HepG2 (cell line): Measurements from ENCODE around the gene SULT1B1.

Experiments used
- CEBPB ChIP-seq: IDR thresholded peaks from 2 replicates; pipeline ENCODE4 v1.6.1; 2011; ENCODE audit warnings: low read depth, low read length, improper control_type of control experiment, borderline replicate concordance
- IRF2 ChIP-seq: IDR thresholded peaks from 2 replicates; pipeline ENCODE4 v1.6.1; 2018; ENCODE audit warnings: missing genetic modification reagents, missing compliant biosample characterization
- NFE2L2 ChIP-seq: fragments of 150-350 bp; IDR thresholded peaks from 2 replicates; pipeline ENCODE4 v1.6.1; 2014; ENCODE audit warnings: low read length
- RFX5 ChIP-seq: IDR thresholded peaks from 2 replicates; pipeline ENCODE4 v1.6.1; 2011; ENCODE audit warnings: low read depth, low read length, improper control_type of control experiment
- U2AF1 ChIP-seq: fragments of 200-400 bp; formaldehyde crosslinking; optimal IDR thresholded peaks from 2 replicates; pipeline ENCODE3; 2017; ENCODE audit warnings: mild to moderate bottlenecking, low read depth, low read length
- ZNF138 ChIP-seq: sonication (generic); formaldehyde crosslinking; IDR thresholded peaks from 2 replicates; pipeline ENCODE4 v1.5.0; 2020; ENCODE audit warnings: mild to moderate bottlenecking, low read depth, missing genetic modification reagents
- ZNF232 ChIP-seq: sonication (generic); formaldehyde crosslinking; IDR thresholded peaks from 2 replicates; pipeline ENCODE4 v1.4.0; 2020; ENCODE audit warnings: missing genetic modification reagents, borderline replicate concordance
- ZNF292 ChIP-seq: sonication (generic); formaldehyde crosslinking; IDR thresholded peaks from 2 replicates; pipeline ENCODE4 v1.8.1; 2022; ENCODE audit warnings: mild to moderate bottlenecking, low read depth, missing genetic modification reagents, borderline replicate concordance
- TF ChIP-seq, protein P1 (sequence below): sonication (generic); formaldehyde crosslinking; conservative IDR thresholded peaks from 2 replicates; pipeline ENCODE4 v1.8.1; 2023; ENCODE audit warnings: missing genetic modification reagents
- TF ChIP-seq, protein P2 (sequence below): sonication (generic); formaldehyde crosslinking; IDR thresholded peaks from 2 replicates; pipeline ENCODE4 v1.5.0; 2020; ENCODE audit warnings: mild to moderate bottlenecking, missing genetic modification reagents, moderate library complexity

DNA sequence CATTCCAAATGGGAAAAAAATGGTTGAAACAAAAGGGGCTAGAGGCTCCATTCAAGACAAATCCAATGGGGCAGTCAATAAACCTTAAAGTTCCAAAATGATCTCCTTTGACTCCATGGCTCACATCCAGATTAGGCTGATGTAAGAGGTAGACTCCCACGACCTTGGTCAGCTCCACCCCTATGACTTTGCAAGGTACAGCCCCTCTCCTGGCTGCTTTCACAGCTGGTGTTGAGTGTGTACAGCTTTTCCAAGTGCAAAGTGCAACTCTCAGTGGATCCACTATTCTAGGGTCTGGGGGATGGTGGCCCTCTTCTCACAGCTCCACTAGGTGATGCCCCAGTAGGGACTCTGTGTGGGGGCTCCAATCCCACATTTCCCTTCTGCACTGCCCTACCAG is 21.5 kb downstream of the SULT1B1 start:
- TF ChIP-seq U2AF1 (no peak), ZNF232 (CRISPR knock-in tag) (no peak), IRF2 (CRISPR knock-in tag) (no peak), ZNF292 (CRISPR knock-in tag) (no peak), CEBPB (no peak), ZNF138 (CRISPR knock-in tag) (no peak), NFE2L2 (no peak), RFX5 (no peak)
- TF ChIP-seq, protein P1, sequence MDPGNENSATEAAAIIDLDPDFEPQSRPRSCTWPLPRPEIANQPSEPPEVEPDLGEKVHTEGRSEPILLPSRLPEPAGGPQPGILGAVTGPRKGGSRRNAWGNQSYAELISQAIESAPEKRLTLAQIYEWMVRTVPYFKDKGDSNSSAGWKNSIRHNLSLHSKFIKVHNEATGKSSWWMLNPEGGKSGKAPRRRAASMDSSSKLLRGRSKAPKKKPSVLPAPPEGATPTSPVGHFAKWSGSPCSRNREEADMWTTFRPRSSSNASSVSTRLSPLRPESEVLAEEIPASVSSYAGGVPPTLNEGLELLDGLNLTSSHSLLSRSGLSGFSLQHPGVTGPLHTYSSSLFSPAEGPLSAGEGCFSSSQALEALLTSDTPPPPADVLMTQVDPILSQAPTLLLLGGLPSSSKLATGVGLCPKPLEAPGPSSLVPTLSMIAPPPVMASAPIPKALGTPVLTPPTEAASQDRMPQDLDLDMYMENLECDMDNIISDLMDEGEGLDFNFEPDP, result no peak
- TF ChIP-seq, protein P2, sequence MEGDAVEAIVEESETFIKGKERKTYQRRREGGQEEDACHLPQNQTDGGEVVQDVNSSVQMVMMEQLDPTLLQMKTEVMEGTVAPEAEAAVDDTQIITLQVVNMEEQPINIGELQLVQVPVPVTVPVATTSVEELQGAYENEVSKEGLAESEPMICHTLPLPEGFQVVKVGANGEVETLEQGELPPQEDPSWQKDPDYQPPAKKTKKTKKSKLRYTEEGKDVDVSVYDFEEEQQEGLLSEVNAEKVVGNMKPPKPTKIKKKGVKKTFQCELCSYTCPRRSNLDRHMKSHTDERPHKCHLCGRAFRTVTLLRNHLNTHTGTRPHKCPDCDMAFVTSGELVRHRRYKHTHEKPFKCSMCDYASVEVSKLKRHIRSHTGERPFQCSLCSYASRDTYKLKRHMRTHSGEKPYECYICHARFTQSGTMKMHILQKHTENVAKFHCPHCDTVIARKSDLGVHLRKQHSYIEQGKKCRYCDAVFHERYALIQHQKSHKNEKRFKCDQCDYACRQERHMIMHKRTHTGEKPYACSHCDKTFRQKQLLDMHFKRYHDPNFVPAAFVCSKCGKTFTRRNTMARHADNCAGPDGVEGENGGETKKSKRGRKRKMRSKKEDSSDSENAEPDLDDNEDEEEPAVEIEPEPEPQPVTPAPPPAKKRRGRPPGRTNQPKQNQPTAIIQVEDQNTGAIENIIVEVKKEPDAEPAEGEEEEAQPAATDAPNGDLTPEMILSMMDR (CRISPR knock-in tag), result no peak
